HCT116 (cell line): ENCODE data around the gene MLC1. TPM values are rescaled to one million over a fixed set of nuclear protein-coding genes. Genes with fewer than 3 reads are reported as not detected.

Experiments used
- ATAC-seq: fragments of 200-7000 bp; cut with Tn5 transposase; 2 replicates; pipeline ENCODE4 v1.9.1; 2020; ENCODE audit warnings: mild to moderate bottlenecking, moderate library complexity
- BruUV-seq: library from RNA; stranded (reverse); fragments of 400-500 nt; replicated peaks from 2 replicates; lab custom pipeline; 2021; lab: Mats Ljungman, UMichigan
- CTCF ChIA-PET: fragments of 300-600 bp; sonication (Branson Sonifier 250); formaldehyde crosslinking; loops from one replicate; lab custom pipeline; 2021; ENCODE audit warnings: antibody characterized with exemption; lab: Charles Lee
- POLR2A ChIA-PET: fragments of 300-600, 350-600 bp; sonication (Branson Sonifier 250); formaldehyde crosslinking; loops from one replicate; lab custom pipeline; 2021; ENCODE audit warnings: antibody characterized with exemption; lab: Charles Lee
- RAD21 ChIA-PET, 2 experiments: fragments of 300-600 bp; sonication (Branson Sonifier 250); formaldehyde crosslinking; loops; one replicate each; lab custom pipeline; 2023; ENCODE audit warnings: low total read pairs in 2 of 2; ENCODE audit not compliant: uncharacterized antibody in 2 of 2, unreplicated experiment in 2 of 2, low non-redundant PET in 1 of 2; lab: Charles Lee
- DNase-seq: peaks from one replicate; pipeline ENCODE4 v3.0.0-alpha.2; 2010; ENCODE audit warnings: low read depth, low spot score
- H2AFZ ChIP-seq: fragments of 200-600 bp; shearing (Covaris generic), sonication (generic); 2 replicates; pipeline ENCODE4 v1.6.1; 2017; ENCODE audit warnings: low read depth, mixed run types, mixed read lengths, antibody characterized with exemption, low read length; ENCODE audit not compliant: poor library complexity, severe bottlenecking
- H3K27ac ChIP-seq: 2 replicates; pipeline ENCODE4 v1.5.1; 2012; ENCODE audit warnings: low read depth, low read length
- H3K27me3 ChIP-seq: fragments of 200-600 bp; sonication (generic); 2 replicates; pipeline ENCODE4 v1.6.1; 2016; ENCODE audit warnings: mixed run types, low read length, mixed read lengths; ENCODE audit not compliant: insufficient read depth
- H3K36me3 ChIP-seq, 2 experiments: fragments of 200-500 bp in 1 of 2; fragments of 200-600 bp in 1 of 2; sonication (Bioruptor generic) in 1 of 2; sonication (generic) in 1 of 2; 2 replicates each; pipeline versions ENCODE4 v1.5.1 to v1.6.1; 2014 to 2016; ENCODE audit warnings: low read length in 2 of 2, inconsistent platforms in 1 of 2, mixed read lengths in 1 of 2, mixed run types in 1 of 2; ENCODE audit not compliant: insufficient read depth in 2 of 2, control insufficient read depth in 1 of 2
- H3K4me1 ChIP-seq, 2 experiments: fragments of 200-600 bp in 1 of 2; sonication (generic) in 1 of 2; 2 replicates each; pipeline versions ENCODE4 v1.5.1 to v1.6.1; 2012 to 2017; ENCODE audit warnings: low read length in 2 of 2, inconsistent platforms in 1 of 2, mild to moderate bottlenecking in 1 of 2, mixed read lengths in 1 of 2, mixed run types in 1 of 2, moderate library complexity in 1 of 2; ENCODE audit not compliant: insufficient read depth in 2 of 2, control insufficient read depth in 1 of 2
- H3K4me2 ChIP-seq: fragments of 200-600 bp; sonication (generic); 2 replicates; pipeline ENCODE4 v1.6.1; 2017; ENCODE audit warnings: mixed run types, low read length, mixed read lengths
- H3K4me3 ChIP-seq, 2 experiments: fragments of 200-600 bp in 1 of 2; sonication (generic) in 1 of 2; replicated peaks in 1 of 2; 2 replicates each; pipeline ENCODE4 v1.5.1; 2011 to 2016; ENCODE audit warnings: low read length in 2 of 2, control low read depth in 1 of 2, low read depth in 1 of 2, mild to moderate bottlenecking in 1 of 2, mixed read lengths in 1 of 2, mixed run types in 1 of 2
- H3K79me2 ChIP-seq: fragments of 200-600 bp; sonication (generic); 2 replicates; pipeline ENCODE4 v1.6.1; 2017; ENCODE audit warnings: mild to moderate bottlenecking, mixed run types, low read length, moderate library complexity, mixed read lengths; ENCODE audit not compliant: insufficient read depth
- H3K9ac ChIP-seq: fragments of 200-600 bp; sonication (generic); 2 replicates; pipeline ENCODE4 v1.6.1; 2016; ENCODE audit warnings: low read length, mixed read lengths
- H3K9me2 ChIP-seq: fragments of 200-600 bp; sonication (generic), shearing (Covaris generic); 2 replicates; pipeline ENCODE4 v1.6.1; 2017; ENCODE audit warnings: mixed run types, mild to moderate bottlenecking, moderate library complexity; ENCODE audit not compliant: insufficient read depth
- H3K9me3 ChIP-seq, 2 experiments: fragments of 200-500 bp in 1 of 2; fragments of 200-600 bp in 1 of 2; sonication (Bioruptor generic) in 1 of 2; sonication (generic) in 1 of 2; 2 replicates each; pipeline ENCODE4 v1.6.1; 2014 to 2017; ENCODE audit warnings: low read length in 2 of 2, mixed read lengths in 2 of 2, inconsistent platforms in 1 of 2, low read depth in 1 of 2, mild to moderate bottlenecking in 1 of 2, mixed run types in 1 of 2, moderate library complexity in 1 of 2; ENCODE audit not compliant: control insufficient read depth in 1 of 2, insufficient read depth in 1 of 2
- H4K20me1 ChIP-seq: fragments of 200-600 bp; sonication (generic), shearing (Covaris generic); 2 replicates; pipeline ENCODE4 v1.6.1; 2017; ENCODE audit warnings: mixed run types, mild to moderate bottlenecking, moderate library complexity; ENCODE audit not compliant: insufficient read depth
- ATF3 ChIP-seq: IDR thresholded peaks from 2 replicates; pipeline ENCODE4 v1.6.1; 2012
- EZH2 ChIP-seq: fragments of 200-600 bp; sonication (generic); IDR thresholded peaks from 2 replicates; pipeline ENCODE4 v1.6.1; 2017; ENCODE audit warnings: antibody characterized with exemption, mixed run types
- EZH2phosphoT487 ChIP-seq: fragments of 200-600 bp; IDR thresholded peaks from 2 replicates; pipeline ENCODE4 v1.6.1; 2018; ENCODE audit warnings: antibody characterized with exemption, borderline replicate concordance
- MAX ChIP-seq: IDR thresholded peaks from 2 replicates; pipeline ENCODE4 v1.6.1; 2012
- SIN3A ChIP-seq: IDR thresholded peaks from 2 replicates; pipeline ENCODE4 v1.6.1; 2012; ENCODE audit warnings: low read depth
- ZBTB33 ChIP-seq: IDR thresholded peaks from 2 replicates; pipeline ENCODE4 v1.6.1; 2011; ENCODE audit warnings: mild to moderate bottlenecking, low read length, moderate library complexity; ENCODE audit not compliant: insufficient replicate concordance; ENCODE audit errors: extremely low read depth
- intact Hi-C: fragments of 100-400 bp; cut with micrococcal nuclease; formaldehyde crosslinking; loops from 2 replicates; pipeline ENCODE4 v1.10.0; 2022
- total RNA-seq: library from RNA; stranded (reverse); gene quantifications from one replicate; pipeline ENCODE4 v1.2.1, GENCODE V29; 2021; ENCODE audit not compliant: unreplicated experiment

Gene MLC1
- total RNA-seq, 1 experiment from 2014 or later = not detected

- Histone ChIP-seq H3K27me3 (no peaks in the 10 kb centered on the region), H3K9me2 (no peaks in the 10 kb centered on the region), H3K4me3 (no peak overlapping the region), H3K4me2 (no peak overlapping the region), H3K27ac (no peak overlapping the region), H3K36me3 (no peaks in the 10 kb centered on the region), H3K9me3 (no peaks in the 10 kb centered on the region), H3K4me1 (no peaks in the 10 kb centered on the region), H4K20me1 (no peaks in the 10 kb centered on the region), H2AFZ (no peak overlapping the region), H3K79me2 (no peaks in the 10 kb centered on the region), H3K9ac (no peak overlapping the region)
- CTCF ChIA-PET = no interaction called here
- ATAC-seq (no peak), DNase-seq (no peak)
- TF ChIP-seq EZH2phosphoT487 (no peak), EZH2 (no peak)
- POLR2A ChIA-PET = no interaction called here
- RAD21 ChIA-PET = no interaction called here
- no TSS peak for BruUV-seq
- intact Hi-C loops = no loop called here
These were observed 22.6 kb downstream of the MLC1 start for GRCh38 chr22:50062509-50063135.

GRCh38 chr22:50061824-50062355 is 23.3 kb downstream of the MLC1 start:
- Histone ChIP-seq H3K9ac (no peak overlapping the region), H4K20me1 (no peaks in the 10 kb centered on the region), H3K27ac (no peak overlapping the region), H3K4me3 (no peak overlapping the region), H3K4me1 (no peaks in the 10 kb centered on the region), H3K27me3 (no peaks in the 10 kb centered on the region), H3K9me3 (no peaks in the 10 kb centered on the region), H3K4me2 (no peak overlapping the region), H3K36me3 (no peaks in the 10 kb centered on the region), H3K9me2 (no peaks in the 10 kb centered on the region), H2AFZ (no peak overlapping the region), H3K79me2 (no peaks in the 10 kb centered on the region)
- ChIA-PET RAD21 (no interaction called here), POLR2A (no interaction called here), CTCF (no interaction called here)
- TF ChIP-seq SIN3A = no peak
- no peak for TF ChIP-seq ZBTB33
- TF ChIP-seq ATF3 = no peak
- no peak for TF ChIP-seq MAX
- no TSS peak for BruUV-seq
- no peak for ATAC-seq
- intact Hi-C loops = no loop called here
- DNase-seq = no peak
